Hematopoietic multipotent progenitor cell treated with erythropoietin and hydrocortisone succinate and interleukin-3 and kit ligand, for 15 days (in vitro differentiated cells): ENCODE data around the gene ITPKB.

Source experiments
- DNase-seq: peaks from one replicate; pipeline ENCODE4 v3.0.0-alpha.2; 2015; ENCODE audit warnings: low spot score

Gene ITPKB

DNA sequence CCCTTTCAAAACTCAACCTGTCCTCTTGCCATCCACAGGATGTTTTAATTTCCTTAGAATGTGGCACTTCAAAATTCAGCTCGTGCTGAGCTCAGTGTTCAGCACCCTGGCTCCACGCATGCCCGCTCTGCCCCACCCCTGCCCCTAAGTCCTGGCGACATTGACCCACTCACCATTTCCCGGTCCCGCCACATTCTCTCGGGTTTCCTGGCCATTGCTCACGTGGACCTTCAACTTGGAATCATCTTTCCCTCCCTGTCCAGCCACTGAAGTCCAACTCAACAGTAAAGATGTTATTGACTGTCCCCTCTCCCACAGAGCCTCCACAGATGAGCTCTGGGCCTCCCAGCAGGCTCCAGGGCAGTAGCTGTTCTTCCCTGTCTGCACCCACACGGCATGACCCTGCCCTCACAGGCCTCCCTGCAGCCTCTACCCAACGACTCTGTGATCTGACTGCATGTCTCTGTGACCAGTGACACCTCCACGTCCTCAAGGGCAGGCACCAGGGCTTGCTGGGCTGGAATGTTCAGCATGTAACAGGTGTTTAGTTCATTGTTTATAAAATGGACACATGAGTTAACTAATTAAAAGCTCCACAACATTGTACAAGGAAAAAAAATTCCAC lies 53.8 kb downstream of the ITPKB start:
- DNase-seq = no peak

DNA sequence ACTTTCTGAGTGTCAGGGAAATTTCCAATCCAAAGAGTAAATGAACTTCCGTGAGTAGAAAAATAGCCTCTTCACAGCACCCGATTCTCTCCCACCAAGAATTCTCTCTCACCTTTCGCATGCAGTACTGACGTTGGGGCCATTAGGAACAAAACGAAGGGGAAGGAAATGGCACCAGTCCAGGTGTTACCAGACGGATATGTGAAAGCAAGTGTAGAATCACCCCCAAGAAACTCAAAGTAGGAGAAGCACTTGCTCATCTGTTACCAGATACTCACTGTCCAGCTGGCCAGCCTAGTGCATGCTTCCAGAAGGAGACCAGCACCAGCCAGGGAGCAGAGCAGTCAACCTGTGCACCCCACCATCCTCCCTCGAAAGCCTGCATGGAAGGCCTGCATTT lies 55.1 kb downstream of the ITPKB start:
- DNase-seq = no peak

DNA sequence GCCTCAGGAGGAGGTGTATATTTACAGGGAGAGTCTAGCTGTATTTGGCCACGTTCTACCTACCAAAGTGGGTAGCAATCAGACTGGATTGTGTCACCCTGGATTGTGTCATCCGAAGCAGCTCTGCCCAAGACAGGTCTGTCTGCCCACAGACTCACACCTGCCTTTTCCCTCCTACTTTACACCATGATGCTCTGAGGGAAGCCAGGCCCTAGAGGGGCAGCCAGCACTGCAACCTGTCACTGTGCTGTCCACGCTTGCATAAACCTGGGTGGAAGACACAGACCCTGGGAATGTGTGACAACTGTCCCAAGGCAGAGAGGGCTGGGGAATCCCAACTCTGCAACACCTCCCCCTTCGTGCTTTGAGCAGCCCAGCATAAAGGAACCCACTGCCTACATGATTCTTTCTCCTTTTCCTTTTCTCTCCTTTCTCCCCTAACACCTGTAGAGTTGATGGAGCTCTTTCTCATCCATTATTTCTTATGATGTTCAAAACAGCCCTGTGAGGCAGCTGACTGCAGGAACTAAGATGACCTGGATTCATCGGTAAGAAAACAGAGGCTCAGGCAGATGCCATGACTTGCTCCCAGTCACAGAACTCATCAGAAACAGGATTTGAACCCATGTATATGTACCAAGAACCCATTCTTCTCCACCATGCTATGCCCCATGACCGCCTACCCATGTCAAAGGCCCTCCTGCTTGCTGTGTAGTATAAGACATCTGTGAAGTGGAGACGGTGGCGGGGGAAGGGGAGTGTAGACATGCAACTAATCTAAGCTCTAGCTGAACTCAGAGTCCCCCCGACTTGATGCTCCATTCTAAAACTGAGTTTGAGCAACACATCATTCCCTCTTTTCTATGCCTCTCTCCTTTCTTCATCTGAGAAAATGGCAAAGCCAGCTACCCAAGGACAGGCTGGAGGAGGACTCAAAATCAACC lies 55.9 kb downstream of the ITPKB start:
- no peak for DNase-seq

DNA sequence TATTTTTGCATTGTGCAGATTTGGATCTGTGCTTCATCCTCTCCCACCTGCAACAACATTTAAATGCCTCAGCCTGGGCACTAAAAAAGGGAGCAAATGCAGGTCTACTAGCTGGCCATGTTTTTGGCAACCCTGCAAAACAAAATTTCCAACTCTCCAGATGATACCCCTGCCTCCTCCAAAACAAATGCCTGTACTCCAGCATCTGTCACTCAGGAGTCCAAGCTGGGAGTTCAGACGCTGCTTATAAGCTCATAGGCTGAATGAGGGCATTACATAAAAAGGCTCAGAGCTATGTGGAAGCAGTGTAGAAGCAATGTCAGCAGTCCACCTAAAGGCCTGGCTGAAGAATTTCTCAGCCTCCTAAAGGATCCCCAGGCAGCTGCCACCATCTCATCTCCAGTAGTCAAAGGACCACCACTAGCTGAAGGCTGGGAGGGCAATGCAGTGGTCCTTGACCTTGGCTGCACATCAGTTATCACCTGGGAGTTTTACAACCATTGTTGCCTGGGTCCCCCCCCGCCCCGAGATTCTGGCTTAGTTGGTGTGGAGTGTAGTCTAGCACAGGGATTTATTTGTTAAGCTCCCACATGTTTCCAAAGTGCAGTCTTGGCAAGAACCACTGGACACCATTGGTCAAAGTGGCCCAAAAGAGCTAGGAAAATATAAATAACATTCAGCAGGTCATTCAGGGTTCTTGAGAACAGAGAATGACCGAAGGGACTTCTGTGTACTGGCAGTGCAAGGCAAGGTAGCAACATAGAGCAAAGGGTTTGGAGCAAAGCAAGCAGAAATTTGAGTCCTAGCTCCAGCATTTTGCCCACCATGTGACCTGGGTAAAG lies 57.2 kb downstream of the ITPKB start:
- no peak for DNase-seq

DNA sequence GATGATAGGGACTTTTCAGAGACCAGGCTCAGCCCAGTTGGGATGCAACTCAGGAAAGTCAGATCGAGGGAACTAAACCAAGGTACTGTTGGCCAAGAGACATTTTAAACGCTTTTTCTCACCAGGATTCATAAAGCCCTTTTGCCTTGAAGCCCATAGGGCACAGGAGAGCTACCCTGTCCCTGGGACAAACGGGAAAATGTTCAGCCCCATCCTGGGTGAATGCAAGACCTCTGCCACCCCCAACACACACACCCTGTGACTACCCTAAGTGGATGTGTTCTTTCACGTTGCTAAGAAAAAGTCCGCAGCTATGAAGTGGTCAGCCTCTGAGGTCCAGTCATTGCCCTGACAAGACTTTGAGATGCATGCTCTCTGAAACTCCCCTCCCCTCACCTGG lies 58.4 kb downstream of the ITPKB start:
- no peak for DNase-seq

DNA sequence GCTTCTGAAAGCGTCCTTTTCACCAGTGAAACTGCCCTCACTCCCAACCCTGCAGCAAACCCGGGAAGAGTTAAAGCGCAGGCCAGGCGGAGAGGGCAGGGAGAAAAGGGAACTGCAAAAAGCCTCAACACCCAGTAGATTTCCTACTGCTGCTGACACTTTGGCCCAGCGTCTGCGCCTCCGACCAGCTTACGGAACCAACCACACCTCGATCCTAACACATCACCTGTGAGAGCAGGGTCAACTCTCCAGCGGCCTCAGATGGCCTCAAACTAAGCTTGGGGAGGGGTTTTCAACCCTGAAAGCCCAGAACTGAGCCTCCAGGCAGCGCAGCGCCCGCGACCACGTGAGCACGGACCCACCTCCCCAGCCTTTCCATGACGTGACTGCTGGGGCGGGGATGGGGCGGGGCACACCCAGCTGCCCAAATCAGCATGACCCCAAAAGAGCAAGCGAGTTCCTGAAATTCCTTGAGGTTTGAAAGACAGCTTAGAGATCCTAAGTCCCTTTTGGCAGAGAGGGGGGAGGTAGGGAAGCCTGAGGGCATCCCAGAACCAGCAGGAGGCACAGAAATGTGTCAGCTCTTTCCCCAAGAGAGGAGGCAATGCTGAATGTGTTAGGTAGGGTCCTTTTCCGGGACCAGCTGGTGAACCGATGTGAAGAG lies 59.1 kb downstream of the ITPKB start:
- DNase-seq = peak; percentile 55

DNA sequence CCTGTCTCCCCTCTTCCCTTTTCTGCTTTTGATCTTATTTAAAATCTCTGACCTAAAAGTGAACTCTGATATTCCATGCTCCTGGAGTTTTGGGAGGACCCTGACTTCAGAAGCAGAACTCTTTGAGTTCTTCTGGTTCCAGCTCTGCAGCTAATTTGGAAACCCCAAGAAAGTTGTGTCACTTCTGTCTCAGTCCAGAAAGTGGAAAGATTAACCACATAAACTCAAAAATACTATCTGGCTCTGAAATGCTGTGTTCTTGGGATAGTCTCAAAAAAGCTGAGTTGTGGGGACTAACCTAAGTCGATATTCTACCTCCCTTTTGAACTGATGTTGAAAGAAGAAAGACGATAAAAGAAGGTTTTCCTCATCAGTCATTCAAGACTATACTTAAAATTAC lies 59.8 kb downstream of the ITPKB start:
- DNase-seq = no peak

DNA sequence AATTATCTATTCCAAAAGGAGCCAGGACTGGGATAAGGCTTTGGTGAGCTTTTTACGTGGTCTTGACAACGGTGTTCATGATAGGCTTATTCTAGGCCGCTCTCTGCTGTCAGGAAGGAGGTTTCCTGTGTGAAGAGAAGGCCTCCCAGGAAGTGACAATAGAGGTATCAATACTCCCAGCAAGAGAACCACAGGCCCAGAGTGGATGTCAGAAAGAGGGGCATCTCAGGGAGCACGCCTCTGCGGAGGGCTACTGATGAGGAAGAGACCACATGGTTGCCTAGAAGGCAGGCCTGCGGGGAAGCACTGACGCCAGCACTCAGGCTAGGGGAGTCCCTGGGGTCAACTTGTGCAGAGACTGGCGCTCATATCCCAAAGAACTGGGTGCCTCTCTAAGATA lies 60.4 kb downstream of the ITPKB start:
- no peak for DNase-seq

DNA sequence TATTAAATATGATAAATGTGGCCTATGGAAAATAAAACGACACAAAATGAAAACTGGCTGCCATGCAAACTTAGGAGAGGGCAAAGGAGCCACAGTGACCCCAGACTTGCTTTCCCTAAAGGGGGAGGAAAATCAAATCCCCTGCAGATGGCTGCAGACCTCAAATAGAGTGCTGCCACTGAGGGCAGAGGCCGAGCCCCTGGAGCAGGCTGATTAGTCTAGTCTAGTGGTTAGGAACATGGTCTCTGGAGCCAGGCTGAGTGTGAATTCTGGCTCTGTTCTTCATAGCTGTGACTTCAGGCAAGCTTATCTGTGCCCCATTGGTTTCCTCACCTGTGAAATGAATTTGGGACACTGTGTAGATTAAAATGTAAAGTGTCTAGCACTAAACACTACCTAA lies 60.8 kb downstream of the ITPKB start:
- DNase-seq = no peak

DNA sequence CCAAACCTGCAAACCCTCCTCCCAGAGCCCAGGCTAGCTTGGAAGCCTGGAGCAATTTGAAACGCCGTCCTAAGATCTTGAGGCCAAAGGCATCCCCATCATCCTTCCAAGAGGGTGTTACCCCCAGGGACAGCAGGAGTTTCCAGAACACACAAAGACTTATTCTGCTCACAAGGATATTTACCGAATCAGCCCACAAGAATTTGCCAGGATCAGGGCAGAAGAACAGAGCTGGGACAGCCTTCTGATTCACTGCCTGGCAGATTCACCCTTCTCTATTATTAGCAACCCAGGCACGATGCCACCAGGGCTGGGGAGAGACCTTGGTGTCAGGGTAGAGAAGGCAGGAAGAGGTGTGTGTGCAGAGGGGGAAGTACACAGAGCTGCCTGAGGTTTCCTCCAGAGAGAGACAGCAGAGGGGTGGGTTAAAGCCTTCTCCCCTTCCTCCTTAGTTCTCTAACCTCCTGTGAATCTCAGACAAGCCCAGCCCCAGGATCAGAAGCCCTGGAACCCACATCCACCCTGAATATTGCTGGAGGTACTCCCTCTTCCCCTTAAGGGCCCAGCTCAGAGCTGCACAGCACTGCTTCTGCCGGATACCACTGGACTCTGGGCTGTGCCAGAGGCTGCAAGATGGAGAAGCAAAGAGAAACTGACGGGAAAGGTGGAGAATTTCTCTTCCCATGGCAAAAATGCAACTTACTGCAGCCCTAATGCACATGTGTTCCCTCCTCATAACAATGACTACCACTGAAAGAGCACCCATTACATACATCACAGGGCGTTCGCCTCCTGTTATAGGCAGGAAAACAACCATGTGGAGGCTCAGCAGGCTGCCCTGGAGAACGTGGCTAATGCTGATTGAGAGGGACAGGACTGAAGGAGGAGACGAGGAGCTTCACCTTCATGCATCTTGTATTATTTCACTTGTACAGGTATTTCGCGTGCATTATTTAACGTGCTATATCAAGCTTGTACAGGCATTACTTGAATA lies 61.8 kb downstream of the ITPKB start:
- no peak for DNase-seq

DNA sequence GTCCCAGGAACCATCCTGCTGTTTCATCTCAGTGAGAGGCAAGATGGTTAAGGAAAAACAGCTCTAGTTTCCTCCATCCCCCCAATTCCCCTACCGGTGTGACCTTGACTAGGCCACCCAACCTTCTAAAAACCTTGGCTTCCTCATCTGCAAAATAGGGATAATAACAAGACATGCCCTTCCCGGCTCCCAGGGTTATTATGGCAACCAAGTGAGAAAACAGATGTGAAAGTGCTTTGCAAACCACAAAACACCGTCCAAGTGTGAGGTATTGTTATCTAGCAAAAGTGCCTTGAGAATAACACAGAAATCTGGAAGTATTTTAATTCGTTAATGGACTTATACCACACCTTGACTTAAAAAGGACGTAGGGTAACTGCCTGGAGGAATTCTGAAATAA lies 62.7 kb downstream of the ITPKB start:
- DNase-seq = no peak

DNA sequence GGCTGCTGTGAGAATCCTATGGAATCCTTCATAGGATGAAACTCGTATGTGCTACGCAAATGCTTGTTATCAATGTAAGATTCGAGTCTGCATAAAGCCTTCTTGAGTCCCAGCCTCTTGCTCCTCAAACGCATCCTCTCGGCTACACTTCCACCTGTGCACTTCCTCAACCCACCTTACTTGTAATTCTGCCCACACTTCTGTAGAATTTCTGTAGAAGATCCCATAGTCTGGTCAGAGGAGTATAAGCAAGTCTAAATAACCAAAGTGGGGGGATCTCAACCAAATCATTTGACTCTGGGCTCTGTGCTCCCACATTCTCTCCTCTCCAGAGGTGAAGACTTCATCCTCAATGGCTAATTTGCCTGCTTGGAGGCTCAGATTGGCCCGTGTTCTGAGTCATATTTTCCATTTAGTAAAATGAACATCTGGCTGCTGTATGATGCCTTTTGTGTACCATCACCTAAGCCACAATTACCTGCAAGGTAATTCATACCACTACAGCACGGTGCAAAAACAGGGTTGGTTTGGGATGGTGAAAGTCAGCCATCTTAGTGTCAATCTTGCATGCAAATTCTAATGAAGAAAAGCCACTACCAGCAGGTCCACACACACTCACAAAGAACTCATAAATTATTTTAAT lies 63.2 kb downstream of the ITPKB start:
- DNase-seq = no peak

DNA sequence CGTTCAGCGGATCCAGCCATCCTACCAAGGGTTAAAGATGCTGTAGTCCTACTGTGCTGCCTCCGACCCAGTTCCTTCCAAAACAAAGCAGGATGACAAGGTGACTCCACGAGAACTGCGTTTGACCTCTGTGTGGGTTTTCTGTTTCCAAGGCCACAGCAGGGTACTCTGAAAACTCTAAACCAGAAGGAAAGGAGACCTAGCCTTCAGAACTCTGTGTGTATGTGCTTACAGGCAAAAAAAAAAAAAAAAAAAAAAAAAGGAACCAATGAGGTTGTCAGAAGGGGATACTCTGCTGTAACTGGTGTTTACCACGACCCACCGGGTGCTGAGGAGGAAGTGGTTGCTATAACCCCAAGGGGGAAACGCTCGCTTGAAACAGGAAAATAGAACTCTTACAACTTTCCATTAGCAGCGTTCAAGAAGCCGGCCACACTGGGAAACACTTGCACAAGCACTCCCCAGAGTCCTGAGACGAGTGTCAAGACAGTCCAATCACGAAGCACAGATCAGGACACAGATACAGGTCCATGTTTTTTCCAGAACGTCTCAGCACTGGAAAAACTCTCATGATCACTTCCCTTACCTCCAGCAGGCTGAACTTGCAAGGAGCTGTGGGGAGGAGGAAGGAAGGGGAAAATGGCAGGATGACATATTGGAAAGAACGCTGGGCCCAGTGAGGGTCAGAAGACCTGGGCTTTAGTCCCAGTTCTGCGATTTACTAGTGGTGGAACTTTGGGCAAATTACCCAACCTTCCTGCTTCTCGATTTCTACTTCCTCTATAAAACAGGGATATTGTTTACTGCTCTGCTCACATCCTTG lies 64.0 kb downstream of the ITPKB start:
- no peak for DNase-seq

DNA sequence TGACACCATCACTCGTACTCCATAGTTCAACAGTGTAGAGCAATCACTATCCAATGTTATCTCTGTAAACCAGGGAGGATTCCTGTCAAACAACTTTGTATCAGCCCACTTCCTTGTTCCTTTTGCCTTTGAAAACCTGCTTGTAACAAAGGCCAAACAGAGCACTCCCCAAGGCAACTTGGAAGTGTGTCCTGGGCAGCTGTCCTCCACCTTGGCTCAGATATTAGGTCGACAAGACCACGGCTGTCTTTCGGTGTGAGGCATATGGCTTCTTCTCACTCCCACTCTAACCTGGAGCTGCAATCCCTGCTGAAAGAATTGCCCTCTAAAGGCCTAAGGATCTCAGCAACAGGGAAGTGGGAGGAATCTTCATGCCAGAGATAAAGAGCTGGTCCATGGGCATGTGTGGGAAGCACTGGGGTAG lies 66.7 kb downstream of the ITPKB start:
- DNase-seq = no peak

DNA sequence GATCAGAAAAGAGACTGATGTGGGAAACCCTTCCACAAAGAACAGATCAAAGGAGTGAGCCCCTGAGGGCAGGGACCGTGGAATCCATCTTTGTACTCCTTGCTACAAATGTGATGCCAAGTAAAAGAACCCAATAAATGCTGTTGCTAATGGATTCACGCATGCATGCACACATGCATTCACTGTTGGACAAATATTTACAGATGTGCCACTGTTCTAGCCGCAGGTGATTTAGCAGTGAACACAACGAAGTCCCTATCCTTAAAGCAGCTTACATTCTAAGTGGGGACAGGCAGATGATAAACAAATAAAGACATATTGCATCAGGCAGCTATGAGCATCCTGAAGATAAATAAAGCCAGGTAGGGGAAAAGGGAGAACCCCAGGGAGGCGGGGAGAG lies 67.8 kb downstream of the ITPKB start:
- no peak for DNase-seq

DNA sequence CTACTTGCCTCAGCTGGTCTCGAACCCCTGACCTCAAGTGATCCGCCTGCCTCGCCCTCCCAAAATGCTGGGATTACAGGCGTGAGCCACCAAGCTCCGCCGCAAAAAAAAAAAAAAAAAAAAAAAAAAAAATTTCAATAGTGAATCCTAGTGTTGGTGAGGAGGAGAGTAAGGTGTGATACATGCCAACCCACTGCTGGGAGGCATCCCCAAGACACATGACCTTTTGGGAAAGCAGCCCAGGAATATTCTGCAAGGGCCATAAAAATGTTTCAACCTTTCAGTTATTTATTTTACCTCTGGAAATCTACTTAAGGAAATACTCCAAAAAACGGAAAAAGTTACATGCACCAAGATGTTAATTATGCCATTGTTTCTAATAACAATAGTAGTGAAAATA lies 69.0 kb downstream of the ITPKB start:
- DNase-seq = no peak

DNA sequence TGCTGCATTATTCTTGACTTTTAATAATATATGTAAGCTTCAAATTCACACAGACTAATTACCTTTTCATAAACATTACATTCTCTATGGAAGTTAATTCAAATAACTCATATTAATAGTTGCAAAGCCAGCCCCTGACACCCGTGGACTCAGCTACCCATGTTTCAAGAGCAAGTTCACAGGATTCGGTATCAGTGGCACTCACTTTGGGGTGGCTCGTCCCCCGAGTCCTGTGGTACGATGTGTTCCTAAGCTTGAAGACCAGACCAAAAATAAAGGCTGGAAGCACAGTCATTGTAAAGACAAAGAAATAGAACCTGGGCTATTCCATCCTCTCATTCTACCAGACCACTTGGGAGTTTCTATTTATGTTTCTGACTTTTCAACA lies 70.9 kb downstream of the ITPKB start:
- no peak for DNase-seq

DNA sequence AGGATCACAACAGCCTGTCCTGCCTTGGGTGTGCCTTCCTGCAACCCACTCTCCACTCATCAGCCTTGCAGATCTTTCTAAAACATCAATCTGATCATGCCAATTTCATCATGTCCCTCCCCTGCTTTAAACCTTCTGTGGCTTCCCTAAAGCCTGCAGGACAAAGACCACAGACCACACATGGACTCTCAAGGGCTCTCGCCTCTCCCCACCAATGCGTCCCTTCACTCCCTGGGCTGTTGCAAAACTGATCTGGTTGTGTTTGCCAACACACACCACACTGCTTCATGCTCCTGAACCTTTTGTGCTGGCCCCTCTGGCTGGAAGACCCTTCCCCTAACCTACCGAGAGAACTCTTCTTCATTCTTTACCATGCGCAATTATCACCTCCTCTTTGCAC lies 72.4 kb downstream of the ITPKB start:
- no peak for DNase-seq

DNA sequence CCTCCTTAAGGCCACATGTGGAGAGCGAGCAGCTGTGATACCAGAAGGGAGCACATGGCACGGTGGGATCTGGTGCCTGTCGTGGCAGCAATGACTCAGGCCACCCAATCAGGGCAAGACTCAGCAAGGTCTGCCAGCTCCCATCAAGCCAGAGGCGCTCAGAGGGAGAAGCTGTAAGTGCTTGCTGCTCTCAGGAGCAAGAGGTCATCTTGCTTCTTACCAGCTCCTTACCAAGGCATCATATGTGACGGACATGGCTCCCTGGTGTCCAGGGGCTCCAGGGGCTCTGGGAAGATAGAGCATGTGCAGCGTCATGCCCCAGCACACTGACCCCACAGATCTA lies 72.9 kb downstream of the ITPKB start:
- no peak for DNase-seq
